Sigmoid colon (tissue), 4 donors: Measurements from ENCODE around the gene BMPR1A.

Experiments used
- CTCF ChIP-seq, 4 experiments: fragments of 450-650 bp in 3 of 4; fragments of 200-600 bp in 1 of 4; IDR thresholded peaks; one replicate each; pipeline ENCODE4 v1.5.1; 2016 to 2019; ENCODE audit warnings: antibody characterized with exemption in 4 of 4, mild to moderate bottlenecking in 3 of 4, moderate library complexity in 2 of 4
- EP300 ChIP-seq, 4 donors: sonication (generic); formaldehyde crosslinking; IDR thresholded peaks; one replicate each; pipeline ENCODE4 v1.6.1; 2017; ENCODE audit warnings: antibody characterized with exemption in 4 of 4
- POLR2A ChIP-seq, 2 donors: fragments of 450-650 bp; IDR thresholded peaks; one replicate each; pipeline ENCODE4 v1.6.1; 2016; ENCODE audit warnings: antibody characterized with exemption in 2 of 2, mild to moderate bottlenecking in 2 of 2, moderate library complexity in 2 of 2
- POLR2AphosphoS5 ChIP-seq, 4 donors: sonication (generic); formaldehyde crosslinking; IDR thresholded peaks; one replicate each; pipeline ENCODE4 v1.6.1; 2017; ENCODE audit warnings: antibody characterized with exemption in 4 of 4

- TF ChIP-seq POLR2A (IDR thresholded peaks at IDR 0.05) = no peak
- no peak for TF ChIP-seq CTCF (IDR thresholded peaks at IDR 0.05)
- no peak for TF ChIP-seq EP300 (IDR thresholded peaks at IDR 0.05)
- TF ChIP-seq POLR2AphosphoS5 (IDR thresholded peaks at IDR 0.05) = no peak
These were observed 73.7 kb downstream of the BMPR1A start for GRCh38 chr10:86830043-86830591.
